Breast epithelium (tissue), 3 donors: Measurements from ENCODE around the gene COX20.

Source experiments
- CTCF ChIP-seq, 3 donors: fragments of 450-650 bp; IDR thresholded peaks; one replicate each; pipeline ENCODE4 v1.5.1; 2016 to 2017; ENCODE audit warnings: antibody characterized with exemption in 3 of 3, mild to moderate bottlenecking in 3 of 3, moderate library complexity in 3 of 3
- POLR2A ChIP-seq: fragments of 450-650 bp; IDR thresholded peaks from one replicate; pipeline ENCODE4 v1.6.1; 2016; ENCODE audit warnings: antibody characterized with exemption, mild to moderate bottlenecking, moderate library complexity
- POLR2AphosphoS5 ChIP-seq, 3 donors: sonication (generic); formaldehyde crosslinking; IDR thresholded peaks; one replicate each; pipeline ENCODE4 v1.6.1; 2017; ENCODE audit warnings: antibody characterized with exemption in 3 of 3

- TF ChIP-seq CTCF (IDR thresholded peaks at IDR 0.05) = no peak
- no peak for TF ChIP-seq POLR2A
- no peak for TF ChIP-seq POLR2AphosphoS5 (IDR thresholded peaks at IDR 0.05)
Observed at GRCh38 chr1:244854166-244854565, 18.7 kb downstream of the COX20 start.
